Measurements from ENCODE around the gene TBCC.

DNA sequence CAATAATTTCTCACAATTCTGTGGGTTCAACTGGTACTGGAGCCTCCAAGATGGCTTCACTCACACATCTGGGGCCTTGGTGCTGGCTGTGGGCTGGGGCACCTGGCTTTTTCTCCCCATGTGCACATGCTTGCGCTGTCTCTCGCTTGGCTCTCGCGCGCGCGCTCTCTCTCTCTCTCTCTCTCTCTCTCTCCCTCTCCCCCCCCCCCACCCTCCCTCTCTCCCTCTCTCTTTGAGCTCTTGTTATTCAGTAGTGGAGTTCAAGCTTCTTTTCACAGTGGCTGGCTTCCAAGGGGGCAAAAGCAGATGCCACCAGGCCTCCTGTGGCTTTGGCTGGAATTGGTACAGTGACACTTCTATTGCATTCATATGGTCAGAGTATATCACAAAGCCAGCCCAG is 10.8 kb upstream of the TBCC start:
- TF ChIP-seq TCF12 (IDR thresholded peaks at IDR 0.05; ENCODE audit: low read depth, low read length), result peak; percentile 75; the same call in 1 of the 2 replicates
- no peak for TF ChIP-seq SP2 (IDR thresholded peaks at IDR 0.05; ENCODE audit: low read length)
- TF ChIP-seq, protein P1, sequence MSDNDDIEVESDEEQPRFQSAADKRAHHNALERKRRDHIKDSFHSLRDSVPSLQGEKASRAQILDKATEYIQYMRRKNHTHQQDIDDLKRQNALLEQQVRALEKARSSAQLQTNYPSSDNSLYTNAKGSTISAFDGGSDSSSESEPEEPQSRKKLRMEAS (IDR thresholded peaks at IDR 0.05), result peak; percentile 77
- no peak for TF ChIP-seq CTCF (IDR thresholded peaks at IDR 0.05; ENCODE audit: control extremely low read depth in 1 of 3, insufficient read depth in 1 of 3, low read depth in 1 of 3, low read length in 3 of 3)
- no peak for TF ChIP-seq KDM1A (IDR thresholded peaks at IDR 0.05; ENCODE audit: borderline replicate concordance, low read length)
- TF ChIP-seq EZH2 (IDR thresholded peaks at IDR 0.05; ENCODE audit: low read depth, low read length, severe bottlenecking), result no peak
- no peak for TF ChIP-seq POLR2A (IDR thresholded peaks at IDR 0.05; ENCODE audit: control extremely low read depth in 1 of 2, low read depth in 2 of 2, low read length in 2 of 2)
- no peak for TF ChIP-seq GTF2F1 (IDR thresholded peaks at IDR 0.05; ENCODE audit: borderline replicate concordance, low read depth, low read length)
- TF ChIP-seq EP300 (IDR thresholded peaks at IDR 0.05; ENCODE audit: borderline replicate concordance in 1 of 2, low read depth in 2 of 2, low read length in 2 of 2), result no peak
- no peak for TF ChIP-seq POLR2AphosphoS5 (IDR thresholded peaks at IDR 0.05; ENCODE audit: low read depth, low read length)
- TF ChIP-seq TBP (IDR thresholded peaks at IDR 0.05; ENCODE audit: low read depth, low read length), result peak; percentile 24; the same call in 1 of the 2 replicates
- TF ChIP-seq, protein P2, sequence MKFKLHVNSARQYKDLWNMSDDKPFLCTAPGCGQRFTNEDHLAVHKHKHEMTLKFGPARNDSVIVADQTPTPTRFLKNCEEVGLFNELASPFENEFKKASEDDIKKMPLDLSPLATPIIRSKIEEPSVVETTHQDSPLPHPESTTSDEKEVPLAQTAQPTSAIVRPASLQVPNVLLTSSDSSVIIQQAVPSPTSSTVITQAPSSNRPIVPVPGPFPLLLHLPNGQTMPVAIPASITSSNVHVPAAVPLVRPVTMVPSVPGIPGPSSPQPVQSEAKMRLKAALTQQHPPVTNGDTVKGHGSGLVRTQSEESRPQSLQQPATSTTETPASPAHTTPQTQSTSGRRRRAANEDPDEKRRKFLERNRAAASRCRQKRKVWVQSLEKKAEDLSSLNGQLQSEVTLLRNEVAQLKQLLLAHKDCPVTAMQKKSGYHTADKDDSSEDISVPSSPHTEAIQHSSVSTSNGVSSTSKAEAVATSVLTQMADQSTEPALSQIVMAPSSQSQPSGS (IDR thresholded peaks at IDR 0.05; ENCODE audit: low read length), result no peak
- TF ChIP-seq JUN (IDR thresholded peaks at IDR 0.05; ENCODE audit: low read depth, low read length), result no peak
